Measurements from ENCODE around the gene NEURL2.
"Not testable (repeated sequence)": the region's sequence is repeated elsewhere in the genome, so short reads cannot be mapped to it uniquely, and the experiment has no call there.

- not testable (repeated sequence) for TF ChIP-seq CTCF (conservative IDR thresholded peaks at IDR 0.05; ENCODE audit: low read length); EZH2phosphoT487 (IDR thresholded peaks at IDR 0.05; ENCODE audit: borderline replicate concordance)
These were observed 10.3 kb upstream of the NEURL2 start for GRCh38 chr20:45901332-45901731.
